Esophagus muscularis mucosa (tissue), 4 donors: ENCODE data around the gene SGK1. TPM values are rescaled to one million over a fixed set of nuclear protein-coding genes. Genes with fewer than 3 reads are reported as not detected.

Experiments
- DNase-seq: peaks from one replicate; pipeline ENCODE4 v3.0.0-alpha.2; 2017; ENCODE audit errors: extremely low spot score
- H3K27ac ChIP-seq, 4 donors: fragments of 200-600 bp; sonication (generic); replicated peaks in 1 of 4; 1 replicate in 3 of 4; 2 replicates in 1 of 4; pipeline ENCODE4 v1.5.1; 2016 to 2019; ENCODE audit warnings: mild to moderate bottlenecking in 1 of 4
- H3K27me3 ChIP-seq, 4 donors: fragments of 200-600 bp; sonication (generic); one replicate each; pipeline versions ENCODE4 v1.5.1 to v1.6.0; 2016 to 2019
- H3K36me3 ChIP-seq, 4 donors: fragments of 200-600 bp; sonication (generic); one replicate each; pipeline ENCODE4 v1.5.1; 2016 to 2019
- H3K4me1 ChIP-seq, 4 donors: fragments of 200-600 bp; sonication (generic); one replicate each; pipeline ENCODE4 v1.5.1; 2016 to 2019
- H3K4me3 ChIP-seq, 4 donors: fragments of 200-600 bp; sonication (generic); 1 replicate in 2 of 4; 2 replicates in 2 of 4; pipeline ENCODE4 v1.5.1; 2016 to 2019; ENCODE audit warnings: mild to moderate bottlenecking in 4 of 4, moderate library complexity in 1 of 4
- H3K9me3 ChIP-seq, 4 donors: fragments of 200-600 bp; sonication (generic); 1 replicate in 3 of 4; 2 replicates in 1 of 4; pipeline ENCODE4 v1.5.1; 2016 to 2019
- CTCF ChIP-seq, 3 experiments: fragments of 200-600 bp in 2 of 3; fragments of 450-650 bp in 1 of 3; sonication (generic) in 2 of 3; IDR thresholded peaks; one replicate each; pipeline ENCODE4 v1.5.1; 2017 to 2019; ENCODE audit warnings: antibody characterized with exemption in 3 of 3, mild to moderate bottlenecking in 2 of 3, moderate library complexity in 1 of 3
- EP300 ChIP-seq: sonication (generic); formaldehyde crosslinking; IDR thresholded peaks from one replicate; pipeline ENCODE4 v1.6.1; 2017; ENCODE audit warnings: antibody characterized with exemption
- POLR2A ChIP-seq: fragments of 450-650 bp; IDR thresholded peaks from one replicate; pipeline ENCODE4 v1.6.1; 2017; ENCODE audit warnings: antibody characterized with exemption, moderate library complexity, mild to moderate bottlenecking, low read depth
- POLR2AphosphoS5 ChIP-seq, 2 donors: sonication (generic); formaldehyde crosslinking; IDR thresholded peaks; one replicate each; pipeline ENCODE4 v1.6.1; 2017; ENCODE audit warnings: antibody characterized with exemption in 2 of 2
- WGBS: methylation state at CpG from one replicate; pipeline ENCODE4 v1.1.5; 2018; 5-methylcytosine and 5-hydroxymethylcytosine counted together
- intact Hi-C: fragments of 100-400 bp; cut with DNase I; formaldehyde crosslinking; loops from one replicate; pipeline ENCODE4 v1.15.1; 2023
- total RNA-seq, 4 donors: library from RNA; depleted of rRNA; stranded (reverse); fragments of >200 nt; gene quantifications; one replicate each; pipeline versions ENCODE4 v1.1.0 to v1.2.1, GENCODE V29; 2016

The SGK1 gene
- total RNA-seq, 4 donors from 2014 or later = 30.7 to 52.8 (median 43.9) TPM

- DNase-seq = no peak
- Histone ChIP-seq H3K36me3 (no peaks in the 10 kb centered on the region), H3K9me3 (no peaks in the 10 kb centered on the region), H3K27ac (no peak overlapping the region), H3K4me3 (no peak overlapping the region), H3K27me3 (no peaks in the 10 kb centered on the region), H3K4me1 (peaks cover 9 to 22% (median 20%) of the 10 kb centered on the region in 4 donors)
- WGBS = 97% methylated on average over 4 of the region's 4 CpGs
- intact Hi-C loops = no loop called here
- TF ChIP-seq CTCF (IDR thresholded peaks at IDR 0.05) (no peak), EP300 (no peak), POLR2A (no peak), POLR2AphosphoS5 (IDR thresholded peaks at IDR 0.05) (no peak)
Measured at GRCh38 chr6:134291156-134291555, 26.8 kb downstream of the SGK1 start.

GRCh38 chr6:134289204-134289575 lies 28.7 kb downstream of the SGK1 start:
- intact Hi-C loops = no loop called here
- TF ChIP-seq CTCF (IDR thresholded peaks at IDR 0.05) (no peak), EP300 (no peak), POLR2AphosphoS5 (IDR thresholded peaks at IDR 0.05) (no peak), POLR2A (no peak)
- WGBS = 90% methylated on average over 1 of the region's 1 CpG
- Histone ChIP-seq H3K9me3 (no peaks in the 10 kb centered on the region), H3K4me1 (peaks cover 4 to 14% (median 13%) of the 10 kb centered on the region in 4 donors), H3K4me3 (no peak overlapping the region), H3K36me3 (no peaks in the 10 kb centered on the region), H3K27ac (no peak overlapping the region), H3K27me3 (no peaks in the 10 kb centered on the region)
- DNase-seq = no peak

- intact Hi-C loops = no loop called here
- H3K36me3 ChIP-seq = no peaks in the 10 kb centered on the region
- H3K4me1 ChIP-seq = peaks cover 4 to 14% (median 13%) of the 10 kb centered on the region in 4 donors
- H3K27me3 ChIP-seq = no peaks in the 10 kb centered on the region
- H3K27ac ChIP-seq = no peak overlapping the region
- DNase-seq = no peak
- no peaks in the 10 kb centered on the region for H3K9me3 ChIP-seq
- TF ChIP-seq EP300 (no peak), POLR2AphosphoS5 (IDR thresholded peaks at IDR 0.05) (no peak), POLR2A (no peak), CTCF (IDR thresholded peaks at IDR 0.05) (no peak)
- WGBS = 36% methylated on average over 3 of the region's 3 CpGs
- no peak overlapping the region for H3K4me3 ChIP-seq
Measured at GRCh38 chr6:134288538-134289203, 29.2 kb downstream of the SGK1 start.

- intact Hi-C loops = no loop called here
- H3K36me3 ChIP-seq = no peaks in the 10 kb centered on the region
- 79% methylated on average over 2 of the region's 2 CpGs for WGBS
- H3K9me3 ChIP-seq = no peaks in the 10 kb centered on the region
- H3K27ac ChIP-seq = no peak overlapping the region
- TF ChIP-seq POLR2A (no peak), POLR2AphosphoS5 (IDR thresholded peaks at IDR 0.05) (no peak), EP300 (no peak), CTCF (IDR thresholded peaks at IDR 0.05) (no peak)
- no peak for DNase-seq
- H3K4me1 ChIP-seq = peaks cover 4 to 14% (median 13%) of the 10 kb centered on the region in 4 donors
- no peak overlapping the region for H3K4me3 ChIP-seq
- no peaks in the 10 kb centered on the region for H3K27me3 ChIP-seq
Measured at GRCh38 chr6:134287859-134288537, 29.9 kb downstream of the SGK1 start.
